HG03196 (cell line): ENCODE data around the gene NOBOX.
"Not testable (repeated sequence)": the region's sequence is repeated elsewhere in the genome, so short reads cannot be mapped to it uniquely, and the experiment has no call there.

Source experiments
- ATAC-seq: cut with Tn5 transposase; IDR thresholded peaks from one replicate; pipeline ENCODE4 v1.9.1; 2021; ENCODE audit not compliant: unreplicated experiment

NOBOX gene

DNA sequence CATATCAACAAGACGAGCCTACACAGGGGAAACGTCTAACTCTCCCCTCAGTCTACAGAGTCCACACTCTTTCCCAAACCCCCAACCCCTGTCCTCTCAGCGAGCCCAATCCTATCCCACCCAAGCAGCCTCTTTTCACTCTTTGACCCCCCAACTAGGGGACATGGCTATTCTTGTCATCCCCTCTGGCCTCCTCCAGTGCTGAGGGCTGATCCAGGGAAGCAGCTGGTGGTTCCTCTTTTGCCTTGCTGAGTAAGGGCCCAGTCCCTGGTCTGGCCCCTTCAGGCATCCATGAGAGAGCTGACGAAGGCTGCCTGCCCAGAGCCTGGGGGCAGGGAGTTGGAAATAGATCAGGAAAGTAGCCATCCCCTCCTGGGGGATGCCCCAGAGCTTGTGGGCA lies 6.4 kb downstream of the NOBOX start:
- no peak for ATAC-seq

DNA sequence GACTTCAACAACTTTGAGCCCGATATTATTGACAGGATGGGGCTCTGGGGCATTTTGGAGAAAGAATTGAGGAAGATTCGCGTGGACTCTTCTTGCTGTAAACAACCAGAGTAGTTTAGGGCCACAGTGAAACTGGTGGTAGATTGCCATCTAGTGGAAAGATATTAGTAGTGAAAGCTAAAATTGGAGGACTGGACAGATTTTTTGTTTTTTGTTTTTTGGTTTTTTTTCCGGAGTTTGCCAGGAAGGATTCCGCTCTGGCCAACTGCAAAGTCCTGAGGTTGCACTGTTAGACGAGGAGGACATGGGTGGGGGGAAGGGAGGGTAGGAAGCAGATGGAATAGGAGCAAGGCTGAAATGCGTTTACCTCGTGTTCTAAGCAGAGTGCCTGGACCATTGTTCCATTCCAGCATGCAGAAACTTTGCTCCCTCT lies 11.7 kb downstream of the NOBOX start:
- peak; percentile 50 for ATAC-seq

DNA sequence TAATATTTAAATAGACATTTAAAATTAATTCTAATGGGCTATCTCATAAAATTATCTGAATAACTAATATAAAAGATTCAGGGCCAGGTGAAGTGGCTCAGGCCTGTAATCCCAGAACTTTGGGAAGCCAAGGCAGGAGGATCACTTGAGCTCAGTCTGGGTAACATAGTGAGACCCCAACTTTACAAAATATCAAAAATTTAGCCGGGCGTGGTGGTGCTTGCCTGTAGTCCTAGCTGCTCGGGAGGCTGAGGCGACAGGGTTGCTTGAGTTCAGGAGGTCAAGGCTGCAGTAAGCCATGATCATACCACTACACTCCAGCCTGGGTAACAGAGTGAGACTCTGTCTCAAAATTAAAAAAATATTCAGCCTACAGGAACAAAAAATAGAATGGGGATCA lies 12.5 kb downstream of the NOBOX start:
- ATAC-seq = no peak

DNA sequence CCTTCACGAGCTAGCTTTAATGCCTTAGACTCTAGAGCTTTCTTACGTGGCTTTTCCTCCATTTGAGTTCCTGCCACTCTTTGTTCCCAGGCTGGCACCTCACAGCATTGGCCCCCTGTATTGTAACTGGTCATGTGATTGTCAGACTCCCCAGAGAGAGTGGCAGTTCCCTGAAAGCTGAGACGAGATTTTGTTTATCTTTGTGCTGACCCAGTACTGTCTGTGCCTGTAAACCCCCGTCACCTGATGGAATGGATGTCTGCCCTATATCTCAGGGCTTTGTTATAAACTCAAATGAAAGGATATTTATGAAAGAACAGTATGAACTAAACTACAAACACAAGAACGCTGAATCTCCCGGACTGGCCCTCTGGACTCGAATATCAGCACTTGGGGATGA lies 13.0 kb downstream of the NOBOX start:
- ATAC-seq = no peak

DNA sequence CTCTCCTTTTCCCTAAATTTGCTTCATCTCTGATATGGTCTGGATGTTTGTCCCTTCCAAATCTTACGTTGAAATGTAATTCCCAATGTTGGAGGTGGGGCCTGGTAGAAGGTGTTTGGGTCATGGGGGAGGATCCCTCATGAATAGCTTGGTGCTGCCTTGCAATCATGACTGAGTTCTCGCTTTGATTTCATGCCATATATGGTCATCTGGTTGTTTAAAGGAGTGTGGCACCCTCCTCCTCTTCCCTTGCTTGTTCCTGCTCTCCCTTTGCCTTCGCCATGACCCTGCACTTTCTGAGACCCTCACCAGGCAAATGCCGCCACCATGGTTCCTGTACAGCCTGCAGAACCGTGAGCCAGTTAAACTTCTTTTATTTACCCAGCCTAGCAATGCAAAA lies 14.5 kb downstream of the NOBOX start:
- no peak for ATAC-seq

DNA sequence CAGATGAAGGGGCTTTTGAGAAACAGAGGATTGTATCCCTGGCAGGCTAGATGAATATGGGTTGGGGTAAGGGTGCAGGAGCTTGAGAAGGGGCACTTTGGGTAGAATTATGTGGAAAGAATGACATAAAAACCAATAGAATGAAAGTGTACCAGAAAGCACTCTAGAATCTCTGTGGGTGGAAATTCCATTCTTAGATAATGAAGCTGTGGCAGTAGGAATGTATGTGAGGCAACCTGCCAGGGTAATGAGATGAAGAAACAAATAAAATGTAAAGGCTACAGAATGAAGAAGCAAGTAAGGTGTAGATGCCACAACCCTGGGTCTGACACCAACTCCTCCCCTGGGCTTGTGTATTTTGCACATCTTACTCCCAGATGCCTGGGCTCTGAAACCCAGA lies 16.8 kb downstream of the NOBOX start:
- ATAC-seq = no peak

DNA sequence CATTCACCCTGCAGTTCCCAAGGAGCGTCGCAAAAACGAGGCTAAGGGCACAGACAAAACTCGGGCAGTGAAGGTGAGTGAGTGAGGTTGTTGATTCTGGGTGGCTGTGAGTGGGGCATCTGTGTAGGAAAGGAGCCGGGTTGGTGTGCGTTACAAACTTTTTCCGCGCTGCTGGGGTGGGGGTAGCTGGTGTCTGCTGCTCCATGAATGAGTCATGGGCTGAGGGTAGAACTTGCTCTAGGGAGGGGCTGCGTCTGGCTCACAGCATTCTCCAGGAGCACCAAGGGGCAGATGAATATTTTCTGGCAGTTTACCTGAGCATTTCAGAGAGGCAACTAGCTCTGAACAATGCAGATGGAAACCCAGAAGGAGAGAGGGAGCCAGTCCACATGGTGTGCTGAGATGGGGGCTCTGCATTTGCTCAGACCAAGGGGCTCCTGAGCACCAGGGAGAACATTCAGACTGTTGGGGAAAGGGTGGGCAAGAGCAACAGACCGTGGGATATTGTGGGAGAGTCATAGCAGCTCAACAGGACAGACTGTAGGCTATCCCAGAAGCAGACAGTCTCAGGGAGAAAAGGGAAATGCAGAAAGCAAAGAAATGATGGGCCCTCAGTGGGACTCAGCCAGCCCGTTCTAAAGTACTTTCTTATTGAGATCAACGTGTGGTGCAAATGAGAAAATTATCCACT lies 18.8 kb downstream of the NOBOX start:
- ATAC-seq = no peak

DNA sequence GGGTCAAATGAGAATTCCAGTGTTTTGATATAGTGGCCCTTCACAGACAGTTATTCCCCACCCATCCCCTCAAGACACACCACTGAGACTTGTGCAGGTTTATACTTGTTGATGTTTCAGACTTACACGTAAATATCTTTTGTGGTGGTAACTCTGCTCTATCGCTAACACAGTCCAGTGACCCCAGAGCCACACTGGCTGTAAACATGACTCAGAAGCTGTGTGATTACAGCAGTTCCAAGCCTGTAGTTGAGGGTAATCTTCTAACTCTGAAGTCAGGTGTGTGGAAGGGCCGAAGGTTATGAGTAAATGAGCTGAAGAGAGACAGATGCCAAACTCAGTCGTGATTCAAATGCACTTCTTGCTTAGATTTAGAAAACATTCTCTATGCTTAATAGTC lies 19.4 kb downstream of the NOBOX start:
- ATAC-seq = no peak

DNA sequence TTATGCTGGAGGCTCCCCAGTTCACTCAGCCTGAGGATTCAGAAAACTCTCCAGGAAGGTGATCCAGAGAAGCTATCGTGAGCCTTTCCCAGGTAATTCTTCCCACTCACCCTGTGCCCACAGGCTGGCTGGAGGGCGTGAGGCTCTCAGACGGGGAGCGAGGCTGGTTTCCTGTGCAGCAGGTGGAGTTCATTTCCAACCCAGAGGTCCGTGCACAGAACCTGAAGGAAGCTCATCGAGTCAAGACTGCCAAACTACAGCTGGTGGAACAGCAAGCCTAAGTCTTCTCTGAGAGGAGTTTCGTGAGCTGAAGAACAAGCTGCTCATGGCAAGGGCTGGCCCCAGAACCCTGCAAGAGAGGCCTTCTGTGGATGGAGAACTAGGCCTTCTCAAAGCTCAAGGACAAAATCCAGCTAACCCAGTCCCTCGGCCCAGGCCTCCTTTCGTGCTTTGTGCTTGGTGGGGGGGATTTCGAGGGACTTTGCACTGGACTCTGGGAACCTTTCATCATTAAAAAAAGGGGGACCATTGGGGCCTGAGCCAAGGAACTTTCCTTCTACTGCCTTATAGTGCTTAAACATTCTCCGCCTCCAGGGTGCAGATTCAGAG lies 23.6 kb downstream of the NOBOX start:
- no peak for ATAC-seq

DNA sequence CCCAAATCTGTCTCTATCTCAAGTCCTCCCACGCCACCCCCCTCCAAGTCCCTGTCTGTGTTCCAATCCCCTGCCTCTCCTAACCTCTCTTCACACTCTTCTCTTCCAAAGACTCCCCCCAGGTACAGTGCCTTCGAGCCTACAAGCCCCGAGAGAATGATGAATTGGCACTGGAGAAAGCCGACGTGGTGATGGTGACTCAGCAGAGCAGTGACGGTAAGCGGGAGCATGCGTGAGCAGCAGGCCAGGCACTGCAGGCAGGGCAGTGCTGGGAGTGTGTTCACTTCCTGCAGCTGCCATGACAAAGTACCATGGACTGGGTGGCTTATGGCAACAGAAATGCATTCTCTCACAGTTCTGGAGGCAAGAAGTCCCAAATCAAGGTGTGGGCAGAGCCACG lies 24.8 kb downstream of the NOBOX start:
- ATAC-seq = no peak

DNA sequence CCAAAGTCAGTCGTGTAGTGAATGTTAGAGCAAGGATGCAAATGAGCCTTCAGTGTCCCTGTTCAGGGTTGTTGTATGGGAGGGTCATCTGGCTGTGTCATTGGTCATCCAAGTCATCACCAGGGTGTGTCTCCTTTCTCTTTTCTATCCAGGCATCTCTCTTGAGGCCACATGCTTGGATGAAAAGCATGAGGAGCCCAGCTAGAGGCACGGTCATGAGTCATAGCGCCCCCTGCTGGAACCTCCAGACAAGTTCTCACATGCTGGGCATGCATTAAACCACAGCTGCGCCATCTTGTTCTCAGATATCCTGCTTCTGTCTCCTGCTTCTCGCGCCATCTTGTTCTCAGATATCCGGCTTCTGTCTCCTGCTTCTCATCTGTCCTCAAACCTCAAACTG lies 34.3 kb downstream of the NOBOX start:
- not testable (repeated sequence) for ATAC-seq

DNA sequence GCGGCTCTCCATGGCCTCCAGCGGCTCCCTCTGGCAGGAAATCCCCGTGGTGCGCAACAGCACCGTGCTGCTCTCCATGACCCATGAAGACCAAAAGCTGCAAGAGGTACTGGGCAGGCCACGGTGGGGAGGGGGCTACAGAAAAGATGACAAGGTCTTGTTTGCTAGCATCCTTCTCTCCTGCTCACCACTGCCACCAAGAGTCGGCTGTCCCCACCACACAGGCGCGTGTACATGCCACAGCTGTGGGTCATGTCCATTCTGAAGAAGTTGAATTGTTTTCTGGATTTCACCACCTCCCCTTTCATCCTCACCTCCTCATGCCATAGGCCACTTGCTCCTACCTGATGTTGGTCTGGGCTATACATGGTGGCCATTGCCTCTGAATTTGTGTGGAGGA lies 36.2 kb downstream of the NOBOX start:
- ATAC-seq = not testable (repeated sequence)

DNA sequence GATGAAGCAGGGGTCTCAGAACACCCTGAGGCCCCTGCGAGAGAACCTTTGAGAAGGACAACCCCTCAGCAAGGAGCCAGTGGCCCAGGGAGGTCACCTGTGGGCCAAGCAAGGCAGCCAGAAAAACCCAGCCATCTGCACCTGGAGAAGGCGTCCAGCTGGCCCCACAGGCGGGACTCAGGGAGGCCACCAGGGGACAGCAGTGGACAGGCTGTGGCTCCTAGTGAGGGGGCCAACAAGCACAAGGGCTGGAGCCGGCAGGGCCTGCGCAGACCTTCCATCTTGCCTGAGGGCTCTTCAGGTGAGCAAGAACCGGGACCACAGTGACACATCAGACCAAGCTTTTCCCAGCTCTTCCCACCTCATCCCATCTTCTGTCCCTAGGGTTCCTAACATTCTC lies 38.0 kb downstream of the NOBOX start:
- not testable (repeated sequence) for ATAC-seq

DNA sequence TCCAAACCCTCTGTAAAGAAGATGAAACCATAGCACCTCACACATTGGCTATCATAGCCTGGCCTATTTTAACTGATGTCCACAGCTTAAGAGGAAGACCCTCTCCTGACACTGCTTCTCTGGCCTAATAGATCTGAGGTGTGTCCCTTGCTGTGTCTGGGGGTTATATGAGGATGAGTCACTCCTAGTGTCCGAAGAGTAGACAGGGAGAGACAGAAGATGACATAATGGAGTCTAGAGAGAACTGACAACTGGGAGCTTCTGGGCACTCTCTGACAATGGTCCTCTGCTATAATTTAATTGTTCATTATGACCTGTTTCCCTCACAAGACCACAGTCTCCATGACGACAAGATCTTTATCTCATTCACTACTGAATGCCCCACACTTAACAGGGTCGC lies 41.4 kb downstream of the NOBOX start:
- not testable (repeated sequence) for ATAC-seq

DNA sequence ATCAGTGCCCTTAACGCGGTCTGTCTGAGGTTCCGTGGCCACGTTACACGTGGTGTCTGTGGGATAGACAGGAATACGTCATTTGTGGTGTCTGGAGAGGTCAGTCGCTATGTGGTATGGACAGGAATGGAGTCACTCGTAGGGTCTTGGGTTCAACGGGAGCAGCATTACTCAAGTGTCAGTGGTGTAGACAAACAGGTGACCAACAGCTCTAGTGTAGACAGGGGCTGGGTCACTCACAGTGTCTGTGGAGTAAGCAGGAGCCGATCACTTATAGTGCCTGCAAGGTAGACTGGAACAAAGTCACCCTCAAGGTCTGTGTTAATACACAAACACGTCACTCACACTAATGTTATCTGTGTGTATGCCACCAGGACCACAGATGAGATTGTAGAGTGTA lies 46.6 kb downstream of the NOBOX start:
- not testable (repeated sequence) for ATAC-seq

DNA sequence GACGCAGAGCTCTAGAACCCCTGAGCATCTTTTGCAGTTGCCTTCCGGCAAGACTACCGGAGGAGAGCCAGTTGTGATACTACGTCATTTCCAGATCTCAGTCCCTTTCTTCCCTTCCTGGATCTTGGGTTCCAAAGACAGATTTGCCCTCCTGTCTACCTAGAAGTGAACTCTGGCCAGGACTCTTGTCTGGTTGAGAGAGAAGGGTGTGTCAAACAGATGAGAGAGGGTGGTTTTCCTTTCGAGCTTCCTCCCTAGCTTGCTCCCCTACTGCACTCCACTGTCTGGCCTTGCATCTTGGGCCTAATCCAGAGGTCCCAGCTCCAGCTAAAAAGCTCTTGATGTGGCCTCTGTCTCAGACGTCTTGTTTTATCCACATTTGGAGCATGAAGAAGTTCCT lies 47.3 kb downstream of the NOBOX start:
- ATAC-seq = not testable (repeated sequence)

DNA sequence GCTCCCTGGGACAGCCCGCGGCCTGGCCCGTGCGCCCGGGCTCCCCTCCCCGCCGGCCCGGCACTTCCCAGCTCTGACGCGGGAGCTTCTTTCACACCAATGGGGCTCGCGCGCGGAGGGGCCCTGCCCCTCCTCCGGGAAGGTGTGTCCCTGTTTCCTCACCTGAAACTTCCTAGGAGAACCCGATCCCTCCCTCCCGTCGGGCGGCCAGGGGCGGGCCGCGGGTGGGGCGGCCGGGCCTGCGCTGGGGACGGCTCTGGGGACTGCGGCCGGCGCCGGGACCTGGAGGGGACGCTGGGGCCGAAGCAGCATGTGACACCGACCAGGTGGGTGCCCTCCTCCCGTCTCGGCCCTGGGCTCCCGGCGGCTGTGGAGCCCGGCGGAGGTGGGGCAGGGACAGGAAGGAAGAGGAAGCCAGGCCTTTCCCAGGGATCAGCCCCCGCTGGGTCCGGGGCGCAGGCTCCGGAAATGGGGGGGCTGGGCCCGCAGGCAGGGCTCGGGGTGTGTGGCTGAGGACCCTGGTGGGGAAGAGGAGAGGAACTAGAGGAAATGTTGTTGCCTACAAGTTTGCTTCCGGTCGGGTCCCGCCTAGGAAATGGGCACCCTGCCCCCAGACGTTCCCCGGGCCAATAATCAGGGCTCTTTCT lies 48.2 kb downstream of the NOBOX start, which contains the start of gene ARHGEF5:
Gene ARHGEF5 (plus strand): TSS at position 227 of the 647 bp plus-strand sequence. CDS start 7,268 bp downstream, outside the sequence.
- peak; percentile 70 for ATAC-seq

DNA sequence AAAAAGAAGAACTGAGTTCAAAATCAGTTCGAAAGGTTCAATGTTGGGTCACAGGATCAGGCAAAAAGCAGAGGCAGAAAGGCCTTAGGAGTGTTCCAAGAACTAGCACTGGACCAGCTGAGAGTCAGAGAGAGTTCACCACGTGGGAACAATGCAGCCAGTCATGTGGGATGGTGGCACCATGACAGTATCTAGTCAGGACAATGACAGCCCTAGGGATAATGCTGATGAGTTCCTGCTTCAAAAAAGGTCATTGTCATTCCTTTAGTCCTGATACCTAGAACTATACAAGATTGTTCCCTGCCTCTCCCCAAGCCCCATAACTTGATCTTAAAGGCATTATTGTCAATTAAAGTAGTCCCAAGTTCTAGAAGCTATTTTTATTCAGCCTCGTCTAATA lies 51.8 kb downstream of the NOBOX start:
- not testable (repeated sequence) for ATAC-seq

DNA sequence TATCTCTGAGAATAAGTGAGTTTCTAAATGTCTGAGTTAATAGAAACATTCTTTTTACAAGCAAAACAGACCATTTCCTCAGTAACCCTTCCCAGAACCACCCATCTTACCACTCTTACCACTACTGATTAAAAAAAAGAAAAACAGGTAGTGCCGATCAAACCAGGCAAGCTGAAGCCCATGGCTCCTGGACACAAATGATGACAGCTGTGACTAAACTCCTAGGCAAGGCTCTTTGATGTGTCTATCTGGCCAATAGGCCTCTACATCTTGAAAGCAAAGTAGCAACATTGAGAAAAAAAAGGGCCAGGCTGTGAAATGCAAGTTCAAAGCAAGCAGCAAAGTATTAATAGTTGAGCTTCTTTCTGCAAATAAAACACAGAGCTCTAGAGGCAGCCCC lies 54.9 kb downstream of the NOBOX start:
- ATAC-seq = not testable (repeated sequence)
